Hepatocyte (in vitro differentiated cells): ENCODE results near the gene TAPBPL. TPM values are rescaled to one million over a fixed set of nuclear protein-coding genes. Genes with fewer than 3 reads are reported as not detected.

Experiments used
- DNase-seq: peaks from one replicate; pipeline ENCODE4 v3.0.0-alpha.2; 2016; ENCODE audit warnings: low spot score
- H2AFZ ChIP-seq: fragments of 200-600 bp; sonication (generic); 2 replicates; pipeline ENCODE4 v1.6.0; 2016; ENCODE audit warnings: antibody characterized with exemption, mild to moderate bottlenecking
- H3K27ac ChIP-seq: fragments of 200-600 bp; sonication (generic); 2 replicates; pipeline ENCODE4 v1.5.1; 2016; ENCODE audit warnings: mild to moderate bottlenecking
- H3K27me3 ChIP-seq: fragments of 200-600 bp; sonication (generic); 2 replicates; pipeline ENCODE4 v1.6.1; 2016
- H3K36me3 ChIP-seq: fragments of 200-600 bp; sonication (generic); replicated peaks from 2 replicates; pipeline ENCODE4 v1.5.1; 2016; ENCODE audit warnings: low read depth; ENCODE audit not compliant: insufficient read depth
- H3K4me1 ChIP-seq: fragments of 200-600 bp; sonication (generic); 2 replicates; pipeline ENCODE4 v1.5.1; 2016; ENCODE audit warnings: mild to moderate bottlenecking, moderate library complexity; ENCODE audit not compliant: insufficient read depth
- H3K4me2 ChIP-seq: fragments of 200-600 bp; sonication (generic); 2 replicates; pipeline ENCODE4 v1.6.0; 2016
- H3K4me3 ChIP-seq: fragments of 200-600 bp; sonication (generic); 2 replicates; pipeline ENCODE4 v1.5.1; 2016; ENCODE audit warnings: mild to moderate bottlenecking
- H3K79me2 ChIP-seq: fragments of 200-600 bp; sonication (generic); 2 replicates; pipeline ENCODE4 v1.6.0; 2017; ENCODE audit warnings: mild to moderate bottlenecking
- H3K9me2 ChIP-seq: fragments of 200-600 bp; sonication (generic); replicated peaks from 2 replicates; pipeline ENCODE4 v1.6.0; 2017; ENCODE audit warnings: mild to moderate bottlenecking; ENCODE audit not compliant: insufficient read depth
- H3K9me3 ChIP-seq: fragments of 200-600 bp; sonication (generic); 2 replicates; pipeline ENCODE4 v1.5.1; 2016; ENCODE audit warnings: low read depth, mild to moderate bottlenecking
- H4K20me1 ChIP-seq: fragments of 200-600 bp; sonication (generic); 2 replicates; pipeline ENCODE4 v1.6.0; 2016; ENCODE audit warnings: mild to moderate bottlenecking; ENCODE audit not compliant: insufficient read depth, poor library complexity, severe bottlenecking
- EZH2 ChIP-seq: fragments of 200-600 bp; sonication (generic); IDR thresholded peaks from 2 replicates; pipeline ENCODE4 v1.6.1; 2016; ENCODE audit warnings: antibody characterized with exemption, mild to moderate bottlenecking, borderline replicate concordance
- EZH2phosphoT487 ChIP-seq: fragments of 200-600 bp; sonication (generic); IDR thresholded peaks from one replicate; pipeline ENCODE4 v1.6.1; 2018; ENCODE audit warnings: antibody characterized with exemption, mild to moderate bottlenecking, low read depth, moderate library complexity; ENCODE audit not compliant: unreplicated experiment, severe bottlenecking
- WGBS: methylation state at CpG from one replicate; pipeline ENCODE4 v1.1.6; 2016; ENCODE audit warnings: low lambda C conversion rate; ENCODE audit errors: missing lambda C conversion rate; 5-methylcytosine and 5-hydroxymethylcytosine counted together
- polyA plus RNA-seq: library from polyadenylated mRNA; unstranded; fragments of >200 nt; fragmentation: Nextera tagmentation; extraction: Ambion mirVana; gene quantifications from 2 replicates; pipeline ENCODE4 v1.2.1, GENCODE V29; 2016
- total RNA-seq: library from RNA; depleted of rRNA; stranded (reverse); fragments of >200 nt; gene quantifications from 2 replicates; pipeline ENCODE4 v1.2.3, GENCODE V29; 2014
- TF ChIP-seq, protein P1 (sequence below): fragments of 200-600 bp; sonication (generic); IDR thresholded peaks from 2 replicates; pipeline ENCODE4 v1.5.1; 2016; ENCODE audit warnings: antibody characterized with exemption, mild to moderate bottlenecking; ENCODE audit not compliant: poor library complexity

TAPBPL gene
- total and polyA plus RNA-seq, 2 experiments from 2014 or later: 8.2 to 9.7 TPM

DNA sequence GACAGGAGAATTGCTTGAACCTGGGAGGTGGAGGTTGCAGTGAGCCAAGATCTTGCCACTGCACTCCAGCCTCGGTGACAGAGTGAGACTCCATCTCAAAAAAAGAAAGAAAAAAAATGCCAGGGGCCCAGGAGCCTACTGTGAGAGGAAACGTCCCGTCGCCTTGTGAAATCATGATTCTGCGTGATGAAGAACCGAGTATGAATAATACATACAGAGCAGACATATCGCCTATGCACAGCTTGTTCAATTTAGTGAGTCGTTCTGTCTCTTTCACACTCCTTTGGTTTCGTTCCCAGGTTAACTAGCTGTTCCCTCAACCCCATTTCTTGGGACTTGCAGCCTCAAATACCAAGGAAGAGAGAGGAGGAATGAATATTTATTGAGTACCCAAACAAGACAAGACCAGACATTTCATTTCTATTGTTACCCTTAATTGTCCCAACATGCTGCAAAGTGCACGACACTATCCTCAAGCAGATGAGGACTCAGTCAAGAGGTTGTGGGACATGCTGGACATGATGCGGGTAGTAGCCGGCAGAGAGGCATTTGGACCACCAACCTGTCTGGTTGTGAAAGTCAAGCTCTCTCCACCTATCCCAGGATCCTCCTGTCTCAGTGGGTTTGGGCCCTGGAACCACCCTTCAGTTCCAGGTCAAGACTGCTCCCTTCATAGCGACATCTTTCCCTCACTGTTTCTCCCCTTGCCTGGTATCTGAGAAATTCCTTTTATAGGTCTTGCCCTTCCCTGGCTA lies 15.7 kb upstream of the TAPBPL start:
- Histone ChIP-seq H3K36me3 (no peaks in the 10 kb centered on the region), H3K9me3 (no peaks in the 10 kb centered on the region), H2AFZ (no peak overlapping the region), H3K4me2 (no peak overlapping the region), H3K4me1 (no peaks in the 10 kb centered on the region), H3K79me2 (no peaks in the 10 kb centered on the region), H3K27ac (no peak overlapping the region), H3K27me3 (no peaks in the 10 kb centered on the region), H3K9me2 (no peaks in the 10 kb centered on the region), H3K4me3 (no peak overlapping the region), H4K20me1 (no peaks in the 10 kb centered on the region)
- 87% methylated on average over 13 of the region's 13 CpGs for WGBS
- DNase-seq: no peak
- TF ChIP-seq, protein P1, sequence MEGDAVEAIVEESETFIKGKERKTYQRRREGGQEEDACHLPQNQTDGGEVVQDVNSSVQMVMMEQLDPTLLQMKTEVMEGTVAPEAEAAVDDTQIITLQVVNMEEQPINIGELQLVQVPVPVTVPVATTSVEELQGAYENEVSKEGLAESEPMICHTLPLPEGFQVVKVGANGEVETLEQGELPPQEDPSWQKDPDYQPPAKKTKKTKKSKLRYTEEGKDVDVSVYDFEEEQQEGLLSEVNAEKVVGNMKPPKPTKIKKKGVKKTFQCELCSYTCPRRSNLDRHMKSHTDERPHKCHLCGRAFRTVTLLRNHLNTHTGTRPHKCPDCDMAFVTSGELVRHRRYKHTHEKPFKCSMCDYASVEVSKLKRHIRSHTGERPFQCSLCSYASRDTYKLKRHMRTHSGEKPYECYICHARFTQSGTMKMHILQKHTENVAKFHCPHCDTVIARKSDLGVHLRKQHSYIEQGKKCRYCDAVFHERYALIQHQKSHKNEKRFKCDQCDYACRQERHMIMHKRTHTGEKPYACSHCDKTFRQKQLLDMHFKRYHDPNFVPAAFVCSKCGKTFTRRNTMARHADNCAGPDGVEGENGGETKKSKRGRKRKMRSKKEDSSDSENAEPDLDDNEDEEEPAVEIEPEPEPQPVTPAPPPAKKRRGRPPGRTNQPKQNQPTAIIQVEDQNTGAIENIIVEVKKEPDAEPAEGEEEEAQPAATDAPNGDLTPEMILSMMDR: no peak
- TF ChIP-seq EZH2: no peak
- TF ChIP-seq EZH2phosphoT487: no peak

DNA sequence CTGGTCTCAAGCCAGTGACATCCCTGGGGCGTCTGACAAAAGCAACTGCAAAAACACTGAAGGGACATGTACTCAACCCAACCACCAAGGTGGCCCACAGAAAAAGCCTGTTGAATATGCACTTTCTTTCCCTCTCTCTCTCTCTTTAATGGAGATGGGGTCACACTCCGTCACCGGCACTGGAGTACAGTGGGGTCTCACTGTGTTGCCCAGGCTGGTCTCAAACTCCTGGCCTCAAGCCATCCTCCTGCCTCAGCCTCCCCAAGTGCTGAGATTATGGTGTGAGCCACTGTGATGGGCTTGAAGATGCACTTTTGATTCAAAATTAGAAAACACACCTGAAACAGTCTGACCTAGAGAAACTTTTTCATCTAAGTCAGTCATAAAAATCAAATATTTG lies 14.3 kb upstream of the TAPBPL start:
- WGBS: 96% methylated on average over 3 of the region's 3 CpGs
- Histone ChIP-seq H3K9me3 (no peaks in the 10 kb centered on the region), H3K27ac (no peak overlapping the region), H3K4me3 (no peak overlapping the region), H2AFZ (no peak overlapping the region), H3K4me1 (no peaks in the 10 kb centered on the region), H3K36me3 (no peaks in the 10 kb centered on the region), H3K4me2 (no peak overlapping the region), H3K9me2 (no peaks in the 10 kb centered on the region), H4K20me1 (no peaks in the 10 kb centered on the region), H3K79me2 (no peaks in the 10 kb centered on the region), H3K27me3 (no peaks in the 10 kb centered on the region)
- DNase-seq: no peak
- no peak for TF ChIP-seq EZH2phosphoT487
- no peak for TF ChIP-seq EZH2
- TF ChIP-seq, protein P1: no peak

- no peaks in the 10 kb centered on the region for H3K4me1 ChIP-seq
- TF ChIP-seq EZH2phosphoT487 (no peak), EZH2 (no peak)
- TF ChIP-seq, protein P1: no peak
- no peaks in the 10 kb centered on the region for H3K27me3 ChIP-seq
- 95% methylated on average over 12 of the region's 12 CpGs for WGBS
- H3K27ac ChIP-seq: no peak overlapping the region
- no peaks in the 10 kb centered on the region for H3K79me2 ChIP-seq
- no peaks in the 10 kb centered on the region for H3K36me3 ChIP-seq
- H3K4me3 ChIP-seq: no peak overlapping the region
- H2AFZ ChIP-seq: no peak overlapping the region
- no peaks in the 10 kb centered on the region for H3K9me2 ChIP-seq
- DNase-seq: no peak
- no peaks in the 10 kb centered on the region for H3K9me3 ChIP-seq
- no peak overlapping the region for H3K4me2 ChIP-seq
- no peaks in the 10 kb centered on the region for H4K20me1 ChIP-seq
Observed at GRCh38 chr12:6438345-6438744, 13.5 kb upstream of the TAPBPL start.
